Activated CD8-positive, alpha-beta memory T cell treated with anti-CD3 and anti-CD28 coated beads, Interleukin-2, amount 10 ng/mL, durations not matched to agents 7 days and 5 days (primary cell): ENCODE data around the gene PDK2. TPM values are rescaled to one million over a fixed set of nuclear protein-coding genes. Genes with fewer than 3 reads are reported as not detected.

ENCODE experiments used
- ATAC-seq: fragments of 150-1000 bp; cut with Tn5 transposase; one replicate; pipeline ENCODE4 v1.10.0; 2021; ENCODE audit warnings: moderate library complexity
- CTCF ChIA-PET: fragments of 350-600 bp; sonication (Branson Sonifier 250); formaldehyde crosslinking; loops from one replicate; lab custom pipeline; 2021; ENCODE audit warnings: antibody characterized with exemption; lab: Charles Lee
- DNase-seq: peaks from one replicate; pipeline ENCODE4 v3.0.0-alpha.2; 2020
- H3K27ac Mint-ChIP-seq: one replicate; pipeline ENCODE4 v1.8.0; 2021; ENCODE audit warnings: mild to moderate bottlenecking, mixed read lengths
- H3K27me3 Mint-ChIP-seq: one replicate; pipeline ENCODE4 v1.8.0; 2021; ENCODE audit warnings: mixed read lengths
- H3K36me3 Mint-ChIP-seq: one replicate; pipeline ENCODE4 v1.8.0; 2021; ENCODE audit warnings: mild to moderate bottlenecking, mixed read lengths
- H3K4me1 Mint-ChIP-seq: one replicate; pipeline ENCODE4 v1.8.0; 2021; ENCODE audit warnings: mixed read lengths
- H3K4me3 Mint-ChIP-seq: one replicate; pipeline ENCODE4 v1.8.0; 2021; ENCODE audit warnings: mild to moderate bottlenecking, moderate library complexity, mixed read lengths
- H3K9me3 Mint-ChIP-seq: one replicate; pipeline ENCODE4 v1.8.0; 2022; ENCODE audit warnings: low read depth, mixed read lengths
- total RNA-seq, 2 experiments: library from RNA; stranded (reverse); gene quantifications; one replicate each; pipeline ENCODE4 v1.2.3, GENCODE V29; 2021

The PDK2 gene
- total RNA-seq, 2 experiments from 2014 or later = 13.6 to 20.9 TPM

DNA sequence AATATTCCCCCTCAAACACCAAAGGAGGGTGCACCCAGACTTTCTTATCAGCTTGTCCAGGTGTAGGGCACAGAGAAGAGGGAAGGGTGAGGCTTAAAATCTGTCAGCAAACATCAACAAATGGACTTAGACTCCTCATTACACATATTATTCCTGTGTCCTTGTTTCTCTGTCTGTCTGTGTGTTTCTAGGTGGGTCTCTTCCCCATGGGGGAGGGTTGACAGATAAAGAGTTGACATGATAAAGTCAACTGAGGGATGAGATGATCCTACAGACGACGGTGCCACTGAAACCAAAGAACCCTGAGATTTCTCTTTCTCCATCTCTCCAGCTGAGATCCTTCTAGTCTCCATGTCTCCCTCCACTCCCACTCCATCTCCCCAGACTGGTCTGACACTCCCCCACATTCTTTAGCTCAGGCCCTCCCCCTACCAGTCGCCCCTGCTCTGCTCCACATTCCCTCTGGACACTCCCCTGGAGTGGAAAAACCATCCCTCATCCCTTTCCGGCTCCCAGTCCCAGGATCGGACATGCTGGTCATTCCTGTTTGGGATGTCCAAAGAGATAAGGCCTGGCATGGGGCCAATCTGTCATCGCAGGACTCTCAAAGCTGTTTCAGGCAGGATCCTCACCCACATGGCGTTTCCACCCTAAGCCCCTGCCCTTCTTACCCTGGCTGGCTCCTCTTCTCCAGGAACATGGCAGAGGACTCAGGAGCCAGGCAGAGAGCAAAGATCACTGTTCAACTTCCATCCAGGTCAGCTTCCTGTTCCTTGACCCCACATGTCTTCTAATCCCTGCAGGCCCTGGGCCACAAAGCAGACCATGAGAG lies 42.1 kb upstream of the PDK2 start:
- CTCF ChIA-PET = interaction anchor here (0.8 to 7.3 kb wide), 8 partner anchors 9 to 55 kb away, joined by 3 to 65 read pairs (median 4); no protein-coding TSS in a partner anchor
- no peak for DNase-seq
- no peak for ATAC-seq
- Mint-ChIP-seq H3K4me1 (peaks cover 46% of the 10 kb centered on the region), H3K36me3 (peaks cover 2% of the 10 kb centered on the region), H3K9me3 (no peaks in the 10 kb centered on the region), H3K4me3 (no peak overlapping the region), H3K27me3 (peaks cover 10% of the 10 kb centered on the region), H3K27ac (no peak overlapping the region)

GRCh38 chr17:50053654-50053960 lies 41.5 kb upstream of the PDK2 start:
- no peak for ATAC-seq
- H3K4me1 Mint-ChIP-seq = peaks cover 46% of the 10 kb centered on the region
- no peak overlapping the region for H3K27ac Mint-ChIP-seq
- no peaks in the 10 kb centered on the region for H3K9me3 Mint-ChIP-seq
- no peak for DNase-seq
- H3K27me3 Mint-ChIP-seq = peaks cover 10% of the 10 kb centered on the region
- H3K36me3 Mint-ChIP-seq = peaks cover 2% of the 10 kb centered on the region
- H3K4me3 Mint-ChIP-seq = no peak overlapping the region
- CTCF ChIA-PET = interaction anchor here (1.1 to 7.3 kb wide), 5 partner anchors 13 to 41 kb away, joined by 3 to 65 read pairs (median 5); no protein-coding TSS in a partner anchor

DNA sequence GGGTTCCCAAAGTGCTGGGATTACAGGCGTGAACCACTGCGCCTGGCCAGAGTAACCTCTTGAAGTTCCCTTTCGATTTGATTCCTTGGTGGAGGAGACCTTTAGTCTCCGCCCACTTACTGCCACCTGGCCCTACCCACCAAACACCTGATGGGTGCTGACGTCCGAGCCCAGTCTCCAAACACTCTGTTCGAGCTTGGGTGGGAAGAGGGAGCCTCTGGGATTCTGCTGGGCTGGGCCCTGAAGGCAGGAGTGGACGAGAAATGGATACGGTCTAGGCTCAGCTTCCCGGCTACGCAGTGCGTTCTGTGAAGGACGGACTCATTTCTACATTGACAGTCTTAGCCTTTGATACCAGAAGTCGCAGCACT lies 40.1 kb upstream of the PDK2 start:
- Mint-ChIP-seq H3K4me3 (peak overlapping the region; percentile 84), H3K36me3 (peaks cover 2% of the 10 kb centered on the region), H3K27ac (peak overlapping the region; percentile 48), H3K27me3 (peaks cover 7% of the 10 kb centered on the region), H3K4me1 (peaks cover 42% of the 10 kb centered on the region), H3K9me3 (no peaks in the 10 kb centered on the region)
- no peak for ATAC-seq
- CTCF ChIA-PET = interaction anchor here (1.5 to 7.3 kb wide), 9 partner anchors 9 to 486 kb away, joined by 3 to 65 read pairs (median 14); partner anchors contain the start of gene PDK2
- DNase-seq = no peak

GRCh38 chr17:50055426-50056216 lies 39.5 kb upstream of the PDK2 start, which contains the start of gene ITGA3:
TSS of gene ITGA3 (plus strand) at chr17:50056110. CDS start at chr17:50056440, 330 bp downstream.
- H3K9me3 Mint-ChIP-seq = no peaks in the 10 kb centered on the region
- peaks cover 2% of the 10 kb centered on the region for H3K36me3 Mint-ChIP-seq
- peaks cover 38% of the 10 kb centered on the region for H3K4me1 Mint-ChIP-seq
- peak; percentile 62 for ATAC-seq
- H3K27ac Mint-ChIP-seq = peak within 1 kb of the TSS; percentile 58
- H3K4me3 Mint-ChIP-seq = peak within 1 kb of the TSS; percentile 84
- DNase-seq = peak; percentile 70
- CTCF ChIA-PET = interaction anchor here (0.6 to 7.3 kb wide), 21 partner anchors 8 to 897 kb away, joined by 3 to 65 read pairs (median 6); partner anchors contain the start of gene PDK2
- H3K27me3 Mint-ChIP-seq = peaks cover 7% of the 10 kb centered on the region

GRCh38 chr17:50056217-50056960 lies 38.8 kb upstream of the PDK2 start:
- CTCF ChIA-PET = interaction anchor here (0.6 to 7.3 kb wide), 25 partner anchors 9 to 898 kb away, joined by 3 to 65 read pairs (median 5); partner anchors contain the start of gene PDK2
- Mint-ChIP-seq H3K4me3 (peak overlapping the region; percentile 84), H3K36me3 (peaks cover 2% of the 10 kb centered on the region), H3K27ac (peak overlapping the region; percentile 39), H3K4me1 (peaks cover 30% of the 10 kb centered on the region), H3K27me3 (peaks cover 7% of the 10 kb centered on the region), H3K9me3 (no peaks in the 10 kb centered on the region)
- peak; percentile 72 for ATAC-seq
- DNase-seq = peak; percentile 78

GRCh38 chr17:50056961-50057330 lies 38.2 kb upstream of the PDK2 start:
- Mint-ChIP-seq H3K36me3 (peaks cover 2% of the 10 kb centered on the region), H3K4me3 (peak overlapping the region; percentile 84), H3K27me3 (peaks cover 7% of the 10 kb centered on the region), H3K27ac (no peak overlapping the region), H3K9me3 (no peaks in the 10 kb centered on the region), H3K4me1 (peaks cover 24% of the 10 kb centered on the region)
- no peak for DNase-seq
- CTCF ChIA-PET = interaction anchor here (0.8 to 7.3 kb wide), 20 partner anchors 9 to 273 kb away, joined by 3 to 65 read pairs (median 6); partner anchors contain the start of gene PDK2
- no peak for ATAC-seq

GRCh38 chr17:50057521-50057991 lies 37.6 kb upstream of the PDK2 start:
- Mint-ChIP-seq H3K4me3 (peak overlapping the region; percentile 84), H3K9me3 (no peaks in the 10 kb centered on the region), H3K36me3 (peaks cover 2% of the 10 kb centered on the region), H3K27me3 (peaks cover 7% of the 10 kb centered on the region), H3K27ac (no peak overlapping the region), H3K4me1 (peaks cover 19% of the 10 kb centered on the region)
- ATAC-seq (no peak), DNase-seq (no peak)
- CTCF ChIA-PET = interaction anchor here (1.1 to 7.3 kb wide), 10 partner anchors 9 to 501 kb away, joined by 3 to 65 read pairs (median 12); partner anchors contain the start of gene PDK2

GRCh38 chr17:50058296-50058953 lies 36.7 kb upstream of the PDK2 start:
- no peak overlapping the region for H3K4me3 Mint-ChIP-seq
- CTCF ChIA-PET = interaction anchor here (1.1 to 7.3 kb wide), 5 partner anchors 29 to 502 kb away, joined by 3 to 65 read pairs (median 30); partner anchors contain the start of gene PDK2
- peaks cover 7% of the 10 kb centered on the region for H3K27me3 Mint-ChIP-seq
- DNase-seq (no peak), ATAC-seq (no peak)
- H3K9me3 Mint-ChIP-seq = no peaks in the 10 kb centered on the region
- peaks cover 16% of the 10 kb centered on the region for H3K4me1 Mint-ChIP-seq
- H3K27ac Mint-ChIP-seq = no peak overlapping the region
- H3K36me3 Mint-ChIP-seq = peaks cover 2% of the 10 kb centered on the region

DNA sequence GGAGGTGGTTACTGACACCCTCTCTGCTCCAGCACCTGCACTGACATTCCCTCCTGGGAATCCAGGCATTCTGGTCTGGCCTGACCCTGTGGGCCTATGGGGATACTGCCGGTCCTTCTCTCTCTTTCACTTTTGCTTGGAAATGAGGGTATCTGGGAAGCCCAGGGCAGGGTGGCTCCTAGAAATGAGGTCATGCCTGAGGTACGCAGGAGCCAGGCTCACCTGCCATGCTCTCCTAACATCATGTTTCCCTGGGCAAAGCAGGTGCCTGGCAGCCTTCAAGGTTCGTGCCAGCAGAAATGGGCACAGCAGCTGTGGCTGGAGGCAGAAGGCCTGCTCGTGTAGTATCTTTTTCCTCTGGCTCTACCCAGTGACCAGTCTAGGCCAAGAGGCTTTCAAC lies 35.9 kb upstream of the PDK2 start:
- no peak overlapping the region for H3K4me3 Mint-ChIP-seq
- peaks cover 7% of the 10 kb centered on the region for H3K27me3 Mint-ChIP-seq
- DNase-seq (no peak), ATAC-seq (no peak)
- H3K36me3 Mint-ChIP-seq = peaks cover 2% of the 10 kb centered on the region
- no peaks in the 10 kb centered on the region for H3K9me3 Mint-ChIP-seq
- no peak overlapping the region for H3K27ac Mint-ChIP-seq
- H3K4me1 Mint-ChIP-seq = peaks cover 16% of the 10 kb centered on the region
- CTCF ChIA-PET = interaction anchor here (1.3 to 5.1 kb wide), 3 partner anchors 28 to 35 kb away, joined by 3 to 42 read pairs (median 30); partner anchors contain the start of gene PDK2

- Mint-ChIP-seq H3K4me1 (peaks cover 16% of the 10 kb centered on the region), H3K27ac (no peak overlapping the region), H3K27me3 (peaks cover 7% of the 10 kb centered on the region), H3K9me3 (no peaks in the 10 kb centered on the region), H3K4me3 (no peak overlapping the region), H3K36me3 (peaks cover 2% of the 10 kb centered on the region)
- CTCF ChIA-PET = interaction anchor here (1.3 to 5.1 kb wide), 4 partner anchors 28 to 62 kb away, joined by 3 to 42 read pairs (median 4); no protein-coding TSS in a partner anchor
- DNase-seq (no peak), ATAC-seq (no peak)
Observed at GRCh38 chr17:50059759-50060273, 35.3 kb upstream of the PDK2 start.

GRCh38 chr17:50060951-50061712 lies 34.0 kb upstream of the PDK2 start:
- DNase-seq (no peak), ATAC-seq (no peak)
- Mint-ChIP-seq H3K4me3 (no peak overlapping the region), H3K36me3 (peaks cover 2% of the 10 kb centered on the region), H3K4me1 (peaks cover 11% of the 10 kb centered on the region), H3K27ac (peak overlapping the region; percentile 5), H3K27me3 (peaks cover 3% of the 10 kb centered on the region), H3K9me3 (no peaks in the 10 kb centered on the region)
- CTCF ChIA-PET = interaction anchor here (0.6 to 1.7 kb wide), 5 partner anchors 8 to 1015 kb away, joined by 3 to 5 read pairs (median 3); no protein-coding TSS in a partner anchor
